PC-3 (cell line): ENCODE results near the gene HERPUD1. TPM values are rescaled to one million over a fixed set of nuclear protein-coding genes. Genes with fewer than 3 reads are reported as not detected.

Experiments
- ATAC-seq: fragments of 200-7000 bp; cut with Tn5 transposase; 2 replicates; pipeline ENCODE4 v1.9.1; 2020; ENCODE audit warnings: mild to moderate bottlenecking, moderate library complexity
- BruUV-seq: library from RNA; stranded (reverse); fragments of 400-500 nt; replicated peaks from 2 replicates; lab custom pipeline; 2021; lab: Mats Ljungman, UMichigan
- CTCF ChIA-PET: fragments of 300-600 bp; sonication (Branson Sonifier 250); formaldehyde crosslinking; loops from one replicate; lab custom pipeline; 2022; ENCODE audit warnings: antibody characterized with exemption; lab: Charles Lee
- POLR2A ChIA-PET: fragments of 300-600 bp; sonication (Branson Sonifier 250); formaldehyde crosslinking; loops from one replicate; lab custom pipeline; 2022; ENCODE audit warnings: antibody characterized with exemption; ENCODE audit not compliant: unreplicated experiment; lab: Charles Lee
- DNase-seq: peaks from one replicate; pipeline ENCODE4 v3.0.0-alpha.2; 2015
- H2AFZ ChIP-seq: fragments of 300-600 bp; sonication (generic); 2 replicates; pipeline ENCODE4 v1.6.0; 2016; ENCODE audit warnings: antibody characterized with exemption, low read length
- H3F3A ChIP-seq: fragments of 300-600 bp; sonication (generic); one replicate; pipeline ENCODE4 v1.6.0; 2017; ENCODE audit warnings: antibody characterized with exemption, low read length, control low read depth, mild to moderate bottlenecking; ENCODE audit not compliant: unreplicated experiment
- H3K27ac ChIP-seq: fragments of 300-600 bp; sonication (generic); 2 replicates; pipeline ENCODE4 v1.5.1; 2016; ENCODE audit warnings: mild to moderate bottlenecking, low read length
- H3K27me3 ChIP-seq: fragments of 300-600 bp; sonication (generic); 2 replicates; pipeline ENCODE4 v1.6.1; 2016; ENCODE audit warnings: low read length, mixed read lengths
- H3K36me3 ChIP-seq: fragments of 300-600 bp; sonication (generic); 2 replicates; pipeline ENCODE4 v1.6.1; 2016; ENCODE audit warnings: low read depth, mixed run types, low read length, mixed read lengths
- H3K4me1 ChIP-seq: fragments of 300-600 bp; sonication (generic); 2 replicates; pipeline ENCODE4 v1.5.1; 2016; ENCODE audit warnings: low read length; ENCODE audit not compliant: insufficient read depth
- H3K4me2 ChIP-seq: fragments of 300-600 bp; sonication (generic); 2 replicates; pipeline ENCODE4 v1.6.0; 2016; ENCODE audit warnings: low read length
- H3K4me3 ChIP-seq: fragments of 300-600 bp; sonication (generic); 2 replicates; pipeline ENCODE4 v1.5.1; 2016; ENCODE audit warnings: mild to moderate bottlenecking, low read length, mixed read lengths
- H3K79me2 ChIP-seq: fragments of 300-600 bp; sonication (generic); 2 replicates; pipeline ENCODE4 v1.6.1; 2017; ENCODE audit warnings: low read length, mixed read lengths
- H3K9ac ChIP-seq: fragments of 300-600 bp; sonication (generic); 2 replicates; pipeline ENCODE4 v1.6.0; 2016; ENCODE audit warnings: mild to moderate bottlenecking, low read length
- H3K9me2 ChIP-seq: fragments of 300-600 bp; sonication (generic); replicated peaks from 2 replicates; pipeline ENCODE4 v1.6.1; 2016; ENCODE audit warnings: mixed run types, low read length, mixed read lengths
- H3K9me3 ChIP-seq: fragments of 300-600 bp; sonication (generic); 2 replicates; pipeline ENCODE4 v1.6.1; 2016; ENCODE audit warnings: low read length, mixed read lengths
- H4K20me1 ChIP-seq: fragments of 300-600 bp; sonication (generic); 2 replicates; pipeline ENCODE4 v1.6.1; 2016; ENCODE audit warnings: low read length, mixed read lengths
- CTCF ChIP-seq: fragments of 300-600 bp; sonication (generic); conservative IDR thresholded peaks from 2 replicates; pipeline ENCODE4 v1.5.1; 2017; ENCODE audit warnings: antibody characterized with exemption, low read depth, mild to moderate bottlenecking, low read length
- EZH2 ChIP-seq: fragments of 300-600 bp; sonication (generic); IDR thresholded peaks from one replicate; pipeline ENCODE4 v1.6.1; 2017; ENCODE audit warnings: antibody characterized with exemption, mild to moderate bottlenecking, low read length; ENCODE audit not compliant: unreplicated experiment
- EZH2phosphoT487 ChIP-seq: fragments of 300-600 bp; sonication (generic); IDR thresholded peaks from 2 replicates; pipeline ENCODE4 v1.6.1; 2018; ENCODE audit warnings: mild to moderate bottlenecking, antibody characterized with exemption, low read length, borderline replicate concordance
- intact Hi-C: fragments of 100-400 bp; cut with micrococcal nuclease; formaldehyde crosslinking; loops from 2 replicates; pipeline ENCODE4 v1.9.0; 2023
- total RNA-seq: library from RNA; depleted of rRNA; stranded (reverse); fragments of >200 nt; gene quantifications from 2 replicates; pipeline ENCODE4 v1.2.3, GENCODE V29; 2014

HERPUD1 gene
- total RNA-seq, 1 experiment from 2014 or later: 54.9 TPM

GRCh38 chr16:56939801-56940200 lies 7.9 kb downstream of the HERPUD1 start:
- Histone ChIP-seq H3K9ac (no peak overlapping the region), H2AFZ (no peak overlapping the region), H3F3A (no peaks in the 10 kb centered on the region), H3K9me3 (no peaks in the 10 kb centered on the region), H3K79me2 (peaks cover 15% of the 10 kb centered on the region), H3K4me3 (no peak overlapping the region), H3K36me3 (peaks cover 79% of the 10 kb centered on the region), H3K4me2 (no peak overlapping the region), H4K20me1 (peaks cover 27% of the 10 kb centered on the region), H3K27ac (no peak overlapping the region), H3K9me2 (no peaks in the 10 kb centered on the region), H3K4me1 (peaks cover 12% of the 10 kb centered on the region), H3K27me3 (no peaks in the 10 kb centered on the region)
- intact Hi-C loops: loop anchor here (10.0 kb wide), 1 partner anchor 145 kb away; no protein-coding TSS in a partner anchor
- DNase-seq: no peak
- CTCF ChIA-PET: no interaction called here
- POLR2A ChIA-PET: no interaction called here
- no peak for TF ChIP-seq EZH2
- TF ChIP-seq EZH2phosphoT487: no peak
- TF ChIP-seq CTCF: no peak
- no TSS peak for BruUV-seq
- no peak for ATAC-seq

- intact Hi-C loops: loop anchor here (10.0 kb wide), 1 partner anchor 146 kb away; no protein-coding TSS in a partner anchor
- H3K4me2 ChIP-seq: no peak overlapping the region
- no peaks in the 10 kb centered on the region for H3K27me3 ChIP-seq
- H3F3A ChIP-seq: no peaks in the 10 kb centered on the region
- H3K36me3 ChIP-seq: peaks cover 66% of the 10 kb centered on the region
- no TSS peak for BruUV-seq
- no peak overlapping the region for H3K4me3 ChIP-seq
- DNase-seq (no peak), ATAC-seq (no peak)
- ChIA-PET CTCF (no interaction called here), POLR2A (no interaction called here)
- H3K4me1 ChIP-seq: peaks cover 17% of the 10 kb centered on the region
- H4K20me1 ChIP-seq: peaks cover 15% of the 10 kb centered on the region; the same call in 1 of the 2 replicates
- TF ChIP-seq EZH2 (no peak), EZH2phosphoT487 (no peak), CTCF (no peak)
- no peak overlapping the region for H2AFZ ChIP-seq
- no peak overlapping the region for H3K27ac ChIP-seq
- H3K79me2 ChIP-seq: peaks cover 2% of the 10 kb centered on the region; the same call in 1 of the 2 replicates
- no peaks in the 10 kb centered on the region for H3K9me3 ChIP-seq
- H3K9me2 ChIP-seq: no peaks in the 10 kb centered on the region
- no peak overlapping the region for H3K9ac ChIP-seq
Observed at GRCh38 chr16:56941092-56941491, 9.2 kb downstream of the HERPUD1 start.

DNA sequence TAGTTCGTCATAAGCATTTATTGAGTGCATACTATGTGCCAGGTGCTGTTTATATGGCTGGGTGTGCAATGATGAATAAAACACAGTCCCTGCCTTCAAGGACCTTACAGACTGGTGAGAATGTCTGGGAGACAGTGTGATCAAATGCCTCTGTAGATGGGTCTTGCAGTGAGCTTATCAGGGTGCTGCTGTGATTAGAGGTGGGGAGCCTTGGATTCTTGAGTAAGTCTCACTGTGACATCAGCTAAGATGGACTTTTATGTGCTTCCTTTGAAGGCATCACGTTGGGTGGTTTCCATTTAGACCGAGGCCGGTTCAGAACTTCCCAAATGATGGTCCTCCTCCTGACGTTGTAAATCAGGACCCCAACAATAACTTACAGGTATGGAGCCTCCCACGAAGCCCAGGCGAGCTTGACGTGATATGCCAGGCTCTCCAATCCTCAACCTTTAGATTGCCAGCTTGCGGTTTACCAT lies 10.0 kb downstream of the HERPUD1 start:
- Histone ChIP-seq H3K36me3 (peaks cover 58% of the 10 kb centered on the region), H3K27ac (no peak overlapping the region), H3K9me3 (no peaks in the 10 kb centered on the region), H4K20me1 (0 out of 2 replicates have a peak, but pooled peaks cover 9% of the 10 kb centered on the region), H3K4me2 (no peak overlapping the region), H3K9me2 (no peaks in the 10 kb centered on the region), H2AFZ (no peak overlapping the region), H3K9ac (no peak overlapping the region), H3K4me1 (peaks cover 17% of the 10 kb centered on the region), H3K4me3 (no peak overlapping the region), H3K27me3 (no peaks in the 10 kb centered on the region), H3K79me2 (no peaks in the 10 kb centered on the region), H3F3A (no peaks in the 10 kb centered on the region)
- DNase-seq (no peak), ATAC-seq (no peak)
- intact Hi-C loops: loop anchor here (10.0 kb wide), 1 partner anchor 147 kb away; no protein-coding TSS in a partner anchor
- no TSS peak for BruUV-seq
- CTCF ChIA-PET: no interaction called here
- POLR2A ChIA-PET: interaction anchor here (0.5 kb wide), 1 partner anchor 45 kb away, joined by 3 read pairs; no protein-coding TSS in a partner anchor
- no peak for TF ChIP-seq EZH2phosphoT487
- no peak for TF ChIP-seq EZH2
- no peak for TF ChIP-seq CTCF
